ENCODE data around the gene KLHL29. TPM values are rescaled to one million over a fixed set of nuclear protein-coding genes. Genes with fewer than 3 reads are reported as not detected.

The KLHL29 gene
- total RNA-seq, 1 donor from 2014 or later: 12.9 TPM

DNA sequence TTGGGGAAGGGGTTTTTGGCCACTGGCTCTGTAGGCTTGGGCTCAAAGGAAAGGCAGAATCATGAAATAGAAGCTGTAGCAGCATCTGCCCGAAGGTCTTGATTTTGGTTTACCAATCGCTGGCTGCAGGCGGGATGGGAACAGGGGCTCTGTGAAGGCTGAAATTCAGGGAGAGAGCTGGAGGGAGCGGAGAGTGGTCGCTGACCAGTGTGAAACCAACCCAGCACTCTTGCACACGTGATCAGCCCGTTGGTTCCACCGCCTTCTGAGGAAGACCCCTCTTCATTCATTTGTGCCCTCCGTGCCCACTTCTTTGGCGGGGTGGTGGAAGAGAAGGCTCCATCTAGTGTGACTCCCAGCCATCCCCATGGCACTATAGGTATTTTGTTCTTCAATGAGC, 82.6 kb downstream of the KLHL29 start:
- Histone ChIP-seq H3K4me1 (no peaks in the 10 kb centered on the region), H3K9me3 (no peaks in the 10 kb centered on the region), H3K4me3 (no peak overlapping the region), H3K27ac (no peak overlapping the region), H3K36me3 (no peaks in the 10 kb centered on the region), H3K27me3 (ENCODE audit: low read depth) (no peaks in the 10 kb centered on the region)
- DNase-seq (no peak), ATAC-seq (no peak)
- intact Hi-C loops (cut with DNase I): no loop called here
- no peak for TF ChIP-seq CTCF (IDR thresholded peaks at IDR 0.05)

DNA sequence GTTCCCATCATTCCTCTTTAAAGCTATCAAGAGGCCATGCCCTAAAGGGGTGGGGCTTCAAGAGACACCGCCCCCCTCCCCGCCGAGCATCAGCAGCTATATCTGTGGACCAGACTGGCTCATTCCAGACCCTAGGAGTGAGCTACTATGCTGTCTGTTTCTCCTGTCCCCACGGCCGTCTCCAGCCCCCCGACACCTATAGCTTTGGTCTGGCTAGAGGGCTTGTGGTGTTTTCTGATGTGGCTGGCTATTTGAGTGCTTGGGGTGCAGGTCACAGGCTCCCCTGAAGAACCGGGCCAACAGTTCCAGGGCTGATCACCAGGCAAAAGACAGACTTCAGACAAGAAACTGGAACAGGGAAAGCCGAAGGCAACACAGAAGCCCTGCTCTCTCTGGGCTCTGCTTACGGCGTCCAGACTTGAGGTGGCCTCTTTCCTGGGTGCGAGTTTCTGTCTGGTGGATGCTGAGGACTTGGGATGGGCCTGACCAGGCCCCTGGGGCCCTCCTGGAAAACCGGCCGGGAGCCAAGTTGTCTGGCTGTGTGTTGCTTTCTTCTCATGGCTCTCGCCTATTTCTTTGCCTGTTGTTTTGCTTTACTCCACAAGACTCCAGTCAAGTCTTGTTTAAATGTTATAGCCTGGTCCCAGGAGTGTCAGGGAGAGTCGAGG, 83.6 kb downstream of the KLHL29 start:
- TF ChIP-seq CTCF (IDR thresholded peaks at IDR 0.05): no peak
- Histone ChIP-seq H3K4me3 (no peak overlapping the region), H3K27me3 (ENCODE audit: low read depth) (no peaks in the 10 kb centered on the region), H3K27ac (no peak overlapping the region), H3K4me1 (no peaks in the 10 kb centered on the region), H3K9me3 (no peaks in the 10 kb centered on the region), H3K36me3 (no peaks in the 10 kb centered on the region)
- ATAC-seq: no peak
- intact Hi-C loops (cut with DNase I): no loop called here
- DNase-seq: no peak

DNA sequence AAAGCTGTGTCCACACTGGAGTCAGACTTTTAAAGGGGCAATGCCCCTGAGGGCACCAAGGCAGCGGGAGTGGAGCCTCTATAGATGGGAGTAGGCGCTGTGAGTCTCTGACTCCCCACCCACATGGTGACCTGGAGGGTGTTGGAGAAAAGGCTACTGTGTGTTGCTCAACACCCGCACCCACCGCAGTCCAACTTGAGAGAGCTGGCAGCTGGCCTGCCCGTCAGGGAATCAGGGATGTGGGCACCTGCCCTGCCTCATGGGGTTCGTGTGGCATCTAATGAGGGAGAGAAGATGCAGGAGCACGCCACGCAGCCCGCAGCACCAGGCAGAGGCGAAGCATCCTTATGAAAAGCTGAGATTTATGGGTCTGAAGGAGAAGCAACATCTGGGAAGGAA, 84.2 kb downstream of the KLHL29 start:
- Histone ChIP-seq H3K4me3 (no peak overlapping the region), H3K9me3 (no peaks in the 10 kb centered on the region), H3K27ac (no peak overlapping the region), H3K4me1 (no peaks in the 10 kb centered on the region), H3K27me3 (ENCODE audit: low read depth) (no peaks in the 10 kb centered on the region), H3K36me3 (no peaks in the 10 kb centered on the region)
- intact Hi-C loops (cut with DNase I): no loop called here
- TF ChIP-seq CTCF (IDR thresholded peaks at IDR 0.05): no peak
- ATAC-seq (peak in 1 of 2 donors; percentile 24), DNase-seq (no peak)

- no peak for TF ChIP-seq CTCF (IDR thresholded peaks at IDR 0.05)
- Histone ChIP-seq H3K27ac (no peak overlapping the region), H3K36me3 (no peaks in the 10 kb centered on the region), H3K4me1 (no peaks in the 10 kb centered on the region), H3K4me3 (no peak overlapping the region), H3K9me3 (no peaks in the 10 kb centered on the region), H3K27me3 (ENCODE audit: low read depth) (no peaks in the 10 kb centered on the region)
- intact Hi-C loops (cut with DNase I): no loop called here
- ATAC-seq: no peak
- DNase-seq: no peak
Observed at GRCh38 chr2:23475036-23475435, 90.1 kb downstream of the KLHL29 start.

DNA sequence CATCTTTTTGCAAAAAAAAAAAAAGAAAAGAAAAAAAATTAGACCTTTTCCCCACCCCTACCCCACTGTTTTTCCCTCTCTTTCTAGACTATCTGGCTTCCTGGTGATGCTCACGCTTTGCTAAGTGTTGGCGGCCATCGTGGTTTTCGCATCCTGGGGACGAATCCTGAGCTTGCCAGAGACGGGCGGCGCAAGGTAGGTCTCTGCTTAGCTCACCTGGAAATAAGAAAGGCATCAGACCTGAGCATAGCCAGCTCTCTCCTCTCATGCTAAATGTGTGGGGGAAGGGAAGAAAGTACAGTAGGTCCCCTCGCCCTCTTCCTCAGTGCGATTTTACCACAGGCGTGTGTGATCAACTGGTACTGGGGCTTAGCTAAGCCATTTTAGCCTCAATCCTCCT, 90.5 kb downstream of the KLHL29 start:
- H3K27me3 ChIP-seq (ENCODE audit: low read depth): no peaks in the 10 kb centered on the region
- intact Hi-C loops (cut with DNase I): no loop called here
- H3K4me3 ChIP-seq: no peak overlapping the region
- no peak for DNase-seq
- H3K9me3 ChIP-seq: no peaks in the 10 kb centered on the region
- no peaks in the 10 kb centered on the region for H3K4me1 ChIP-seq
- TF ChIP-seq CTCF (IDR thresholded peaks at IDR 0.05): no peak
- no peak overlapping the region for H3K27ac ChIP-seq
- H3K36me3 ChIP-seq: no peaks in the 10 kb centered on the region
- ATAC-seq: no peak
